GM19372 (cell line): ENCODE results near the gene TPSG1.
"Not testable (repeated sequence)": the region's sequence is repeated elsewhere in the genome, so short reads cannot be mapped to it uniquely, and the experiment has no call there.

Experiments
- ATAC-seq: cut with Tn5 transposase; IDR thresholded peaks from one replicate; pipeline ENCODE4 v1.9.1; 2021; ENCODE audit warnings: mild to moderate bottlenecking, low read depth, moderate library complexity; ENCODE audit not compliant: unreplicated experiment

The TPSG1 gene

GRCh38 chr16:1232049-1232748, 7.1 kb upstream of the TPSG1 start:
- not testable (repeated sequence) for ATAC-seq

GRCh38 chr16:1231301-1231700, 6.2 kb upstream of the TPSG1 start:
- not testable (repeated sequence) for ATAC-seq

GRCh38 chr16:1230471-1231212, 5.6 kb upstream of the TPSG1 start:
- ATAC-seq: not testable (repeated sequence)

- not testable (repeated sequence) for ATAC-seq
Measured at GRCh38 chr16:1230084-1230470, 5.0 kb upstream of the TPSG1 start, which contains the start of gene TPSB2. Gene TPSB2, minus strand, starts transcription at chr16:1230184. Its CDS starts 233 bp downstream, at chr16:1229951.

- not testable (repeated sequence) for ATAC-seq
Measured at GRCh38 chr16:1229476-1229875, 4.4 kb upstream of the TPSG1 start.

GRCh38 chr16:1228227-1228626, 3.2 kb upstream of the TPSG1 start:
- not testable (repeated sequence) for ATAC-seq

- not testable (repeated sequence) for ATAC-seq
Measured at GRCh38 chr16:1226692-1227091, 1.6 kb upstream of the TPSG1 start.

- ATAC-seq: not testable (repeated sequence)
Measured at GRCh38 chr16:1225728-1226311, 752 bp upstream of the TPSG1 start.

GRCh38 chr16:1224558-1224957, 510 bp downstream of the TPSG1 start:
- no peak for ATAC-seq

GRCh38 chr16:1223355-1224214, 1.5 kb downstream of the TPSG1 start:
- no peak for ATAC-seq

- ATAC-seq: no peak
Measured at GRCh38 chr16:1222553-1223354, 2.3 kb downstream of the TPSG1 start.

- ATAC-seq: no peak
Measured at GRCh38 chr16:1221628-1222552, 3.2 kb downstream of the TPSG1 start.

GRCh38 chr16:1220841-1221627, 4.0 kb downstream of the TPSG1 start:
- no peak for ATAC-seq

GRCh38 chr16:1220098-1220728, 4.9 kb downstream of the TPSG1 start:
- ATAC-seq: no peak

- ATAC-seq: no peak
Measured at GRCh38 chr16:1218930-1219611, 6.0 kb downstream of the TPSG1 start.

GRCh38 chr16:1218061-1218929, 6.8 kb downstream of the TPSG1 start:
- no peak for ATAC-seq
